Islet precursor cell (in vitro differentiated cells): ENCODE data around the gene GABRB1.
"Not testable (repeated sequence)": the region's sequence is repeated elsewhere in the genome, so short reads cannot be mapped to it uniquely, and the experiment has no call there.

Source experiments
- DNase-seq: peaks from one replicate; pipeline ENCODE4 v3.0.0-alpha.2; 2018

GABRB1 gene

GRCh38 chr4:47326025-47326424 lies 294.7 kb downstream of the GABRB1 start:
- no peak for DNase-seq

GRCh38 chr4:47330866-47331265 lies 299.5 kb downstream of the GABRB1 start:
- no peak for DNase-seq

GRCh38 chr4:47334652-47335051 lies 303.3 kb downstream of the GABRB1 start:
- DNase-seq: no peak

- DNase-seq: no peak
These were observed 306.5 kb downstream of the GABRB1 start for GRCh38 chr4:47337893-47338292.

GRCh38 chr4:47340914-47341313 lies 309.5 kb downstream of the GABRB1 start:
- DNase-seq: no peak

- DNase-seq: no peak
These were observed 311.4 kb downstream of the GABRB1 start for GRCh38 chr4:47342796-47343195.

GRCh38 chr4:47349326-47349725 lies 318.0 kb downstream of the GABRB1 start:
- no peak for DNase-seq

- no peak for DNase-seq
These were observed 324.2 kb downstream of the GABRB1 start for GRCh38 chr4:47355568-47355967.

GRCh38 chr4:47359891-47360290 lies 328.5 kb downstream of the GABRB1 start:
- DNase-seq: no peak

GRCh38 chr4:47367761-47368160 lies 336.4 kb downstream of the GABRB1 start:
- no peak for DNase-seq

GRCh38 chr4:47368211-47368610 lies 336.8 kb downstream of the GABRB1 start:
- DNase-seq: no peak

GRCh38 chr4:47372561-47372960 lies 341.2 kb downstream of the GABRB1 start:
- DNase-seq: no peak

GRCh38 chr4:47373174-47373573 lies 341.8 kb downstream of the GABRB1 start:
- DNase-seq: no peak

GRCh38 chr4:47373709-47374108 lies 342.3 kb downstream of the GABRB1 start:
- DNase-seq: no peak

GRCh38 chr4:47374477-47374876 lies 343.1 kb downstream of the GABRB1 start:
- DNase-seq: no peak

- not testable (repeated sequence) for DNase-seq
These were observed 346.7 kb downstream of the GABRB1 start for GRCh38 chr4:47378021-47378530.

- DNase-seq: no peak
These were observed 349.8 kb downstream of the GABRB1 start for GRCh38 chr4:47381172-47381571.

- no peak for DNase-seq
These were observed 351.5 kb downstream of the GABRB1 start for GRCh38 chr4:47382846-47383360.

- no peak for DNase-seq
These were observed 352.6 kb downstream of the GABRB1 start for GRCh38 chr4:47383829-47384427.

- no peak for DNase-seq
These were observed 354.8 kb downstream of the GABRB1 start for GRCh38 chr4:47386146-47386545.

- DNase-seq: no peak
These were observed 355.3 kb downstream of the GABRB1 start for GRCh38 chr4:47386561-47387235.

- DNase-seq: no peak
These were observed 359.2 kb downstream of the GABRB1 start for GRCh38 chr4:47390428-47391125.

GRCh38 chr4:47391256-47391655 lies 359.9 kb downstream of the GABRB1 start:
- DNase-seq: no peak

GRCh38 chr4:47406408-47406807 lies 375.0 kb downstream of the GABRB1 start:
- no peak for DNase-seq
